HepG2 (cell line): Measurements from ENCODE around the gene C1QL2. TPM values are rescaled to one million over a fixed set of nuclear protein-coding genes. Genes with fewer than 3 reads are reported as not detected.

Source experiments
- ATAC-seq: fragments of 200-7000 bp; cut with Tn5 transposase; 3 replicates; pipeline ENCODE4 v1.9.1; 2020; ENCODE audit warnings: mild to moderate bottlenecking, moderate library complexity
- BruUV-seq: library from RNA; stranded (reverse); fragments of 400-500 nt; replicated peaks from 2 replicates; lab custom pipeline; 2021; lab: Mats Ljungman, UMichigan
- CTCF ChIA-PET: fragments of 300-600 bp; formaldehyde crosslinking; extraction: SDS; loops from one replicate; lab custom pipeline; 2021; ENCODE audit warnings: low total read pairs, inconsistent platforms, low intra/inter-chr PET ratio; lab: Yijun Ruan, JAX
- POLR2A ChIA-PET: fragments of 350-600 bp; sonication (Branson Sonifier 250); formaldehyde crosslinking; loops from one replicate; lab custom pipeline; 2020; ENCODE audit warnings: antibody characterized with exemption, inconsistent platforms; lab: Yijun Ruan, JAX
- DNase-seq: peaks from one replicate; pipeline ENCODE4 v3.0.0-alpha.2; 2015; ENCODE audit warnings: low spot score
- FAIRE-seq: peaks from 3 replicates; lab custom pipeline; 2011; peaks lifted over from hg19 to GRCh38; lab: Jason Lieb, UNC
- H2AFZ ChIP-seq: one replicate; pipeline ENCODE4 v1.6.1; 2011; ENCODE audit warnings: low read length, inconsistent platforms
- H3K27ac ChIP-seq: fragments of 300-600 bp; 3 replicates; pipeline ENCODE4 v1.8.0; 2011; ENCODE audit warnings: mixed run types, mild to moderate bottlenecking, mixed read lengths, low read length, inconsistent platforms; ENCODE audit not compliant: insufficient read depth; ENCODE audit errors: extremely low read length
- H3K27me3 ChIP-seq, 2 experiments: fragments of 200-600 bp in 1 of 2; 2 replicates in 1 of 2; 3 replicates in 1 of 2; pipeline versions ENCODE4 v1.6.0 to v1.8.0; 2011; ENCODE audit warnings: low read length in 2 of 2, mild to moderate bottlenecking in 2 of 2, moderate library complexity in 2 of 2, inconsistent platforms in 1 of 2; ENCODE audit not compliant: insufficient read depth in 2 of 2, control insufficient read depth in 1 of 2
- H3K36me3 ChIP-seq, 2 experiments: fragments of 200-600 bp in 1 of 2; replicated peaks in 1 of 2; 2 replicates in 1 of 2; 3 replicates in 1 of 2; pipeline versions ENCODE4 v1.5.1 to v1.8.0; 2011; ENCODE audit warnings: low read length in 2 of 2, inconsistent platforms in 1 of 2; ENCODE audit not compliant: insufficient read depth in 2 of 2, control insufficient read depth in 1 of 2
- H3K4me1 ChIP-seq: 2 replicates; pipeline ENCODE4 v1.5.1; 2012; ENCODE audit warnings: low read length, inconsistent platforms; ENCODE audit not compliant: insufficient read depth
- H3K4me2 ChIP-seq: 2 replicates; pipeline ENCODE4 v1.6.0; 2011; ENCODE audit warnings: low read depth, low read length, inconsistent platforms
- H3K4me3 ChIP-seq, 3 experiments: fragments of 200-600 bp in 1 of 3; sonication (generic), shearing (Covaris generic) in 1 of 3; replicated peaks in 1 of 3; 2 replicates each; pipeline ENCODE4 v1.5.1; 2011 to 2016; ENCODE audit warnings: low read length in 3 of 3, inconsistent platforms in 2 of 3, low read depth in 2 of 3, mild to moderate bottlenecking in 2 of 3, control low read depth in 1 of 3, mixed read lengths in 1 of 3; ENCODE audit not compliant: insufficient read depth in 1 of 3
- H3K79me2 ChIP-seq: one replicate; pipeline ENCODE4 v1.6.1; 2011; ENCODE audit warnings: low read length, inconsistent platforms; ENCODE audit not compliant: insufficient read depth
- H3K9ac ChIP-seq: 2 replicates; pipeline ENCODE4 v1.6.0; 2011; ENCODE audit warnings: mild to moderate bottlenecking, low read depth, low read length, inconsistent platforms; ENCODE audit not compliant: insufficient read depth
- H3K9me3 ChIP-seq: 2 replicates; pipeline ENCODE4 v1.5.1; 2012; ENCODE audit warnings: mild to moderate bottlenecking, low read length
- H4K20me1 ChIP-seq: 2 replicates; pipeline ENCODE4 v1.6.0; 2011; ENCODE audit warnings: inconsistent platforms, mild to moderate bottlenecking, low read length, moderate library complexity; ENCODE audit not compliant: insufficient read depth
- AHR ChIP-seq: IDR thresholded peaks from 2 replicates; pipeline ENCODE4 v1.6.1; 2018; ENCODE audit warnings: missing genetic modification reagents, missing compliant biosample characterization
- EHMT2 ChIP-seq: fragments of 200-600 bp; sonication (generic); IDR thresholded peaks from 2 replicates; pipeline ENCODE4 v1.7.0; 2017; ENCODE audit warnings: antibody characterized with exemption, low read depth, low read length, borderline replicate concordance
- FOXM1 ChIP-seq: sonication (generic); formaldehyde crosslinking; IDR thresholded peaks from 2 replicates; pipeline ENCODE4 v1.5.0; 2020; ENCODE audit warnings: missing genetic modification reagents
- MIXL1 ChIP-seq: IDR thresholded peaks from 2 replicates; pipeline ENCODE4 v1.6.1; 2016
- POLR2G ChIP-seq: fragments of 200-400 bp; formaldehyde crosslinking; IDR thresholded peaks from 2 replicates; pipeline ENCODE4 v1.6.1; 2018; ENCODE audit warnings: mild to moderate bottlenecking, low read depth, low read length, moderate library complexity
- PRDM15 ChIP-seq: sonication (generic); formaldehyde crosslinking; IDR thresholded peaks from 2 replicates; pipeline ENCODE4 v1.4.0; 2020; ENCODE audit warnings: missing genetic modification reagents
- PRPF4 ChIP-seq: fragments of 200-400 bp; formaldehyde crosslinking; IDR thresholded peaks from 2 replicates; pipeline ENCODE4 v1.6.1; 2016; ENCODE audit warnings: low read length, low read depth; ENCODE audit not compliant: poor library complexity, severe bottlenecking
- TBX2 ChIP-seq: sonication (generic); formaldehyde crosslinking; IDR thresholded peaks from 2 replicates; pipeline ENCODE4 v1.5.0; 2020; ENCODE audit warnings: missing genetic modification reagents, mild to moderate bottlenecking, borderline replicate concordance
- ZBTB42 ChIP-seq: sonication (generic); formaldehyde crosslinking; IDR thresholded peaks from 2 replicates; pipeline ENCODE4 v1.5.0; 2020; ENCODE audit warnings: mild to moderate bottlenecking, missing genetic modification reagents
- WGBS: methylation state at CpG from one replicate; pipeline ENCODE4 v1.1.6; 2017; ENCODE audit warnings: low lambda C conversion rate; 5-methylcytosine and 5-hydroxymethylcytosine counted together
- in situ Hi-C: cut with HindIII; loops from 2 replicates; pipeline ENCODE4 v1.10.0; 2017; ENCODE audit warnings: low pct_unique_long_range_greater_than_20kb; ENCODE audit not compliant: extremely low pct_ligation_motif_present
- intact Hi-C: fragments of 100-400 bp; cut with micrococcal nuclease; formaldehyde crosslinking; loops from one replicate; pipeline ENCODE4 v1.10.0; 2022; ENCODE audit not compliant: unreplicated experiment
- polyA plus RNA-seq, 8 experiments: library from polyadenylated mRNA; depleted of rRNA in 3 of 8; stranded (reverse) in 7 of 8; unstranded in 1 of 8; fragments of >200 nt; fragmentation: Illumina TruSeq in 4 of 8; extraction: Trizol in 4 of 8; gene quantifications; 2 replicates each; pipeline versions ENCODE4 v1.2.1 to v1.2.3, GENCODE V29; 2011 to 2016; ENCODE audit warnings: low read depth in 4 of 8, missing spikeins in 1 of 8, mixed read lengths in 1 of 8; ENCODE audit not compliant: insufficient read depth in 1 of 8
- total RNA-seq, 5 experiments: library from RNA; depleted of rRNA; stranded (reverse); fragments of >200 nt; fragmentation: Illumina TruSeq; extraction: Trizol; gene quantifications; 2 replicates each; pipeline ENCODE4 v1.2.3, GENCODE V29; 2016; ENCODE audit warnings: low read depth in 1 of 5
- TF ChIP-seq, protein P1 (sequence below): sonication (generic); formaldehyde crosslinking; IDR thresholded peaks from 2 replicates; pipeline ENCODE4 v1.5.0; 2020; ENCODE audit warnings: mild to moderate bottlenecking, missing genetic modification reagents, borderline replicate concordance
- TF ChIP-seq, protein P2 (sequence below): sonication (generic); formaldehyde crosslinking; IDR thresholded peaks from 2 replicates; pipeline ENCODE4; 2020; ENCODE audit warnings: missing genetic modification reagents, mild to moderate bottlenecking, borderline replicate concordance

C1QL2 gene
- total and polyA plus RNA-seq, 2 of the 13 experiments (the other 11 are each of a cell fraction or from before 2014, with no cell fraction given), result not detected

DNA sequence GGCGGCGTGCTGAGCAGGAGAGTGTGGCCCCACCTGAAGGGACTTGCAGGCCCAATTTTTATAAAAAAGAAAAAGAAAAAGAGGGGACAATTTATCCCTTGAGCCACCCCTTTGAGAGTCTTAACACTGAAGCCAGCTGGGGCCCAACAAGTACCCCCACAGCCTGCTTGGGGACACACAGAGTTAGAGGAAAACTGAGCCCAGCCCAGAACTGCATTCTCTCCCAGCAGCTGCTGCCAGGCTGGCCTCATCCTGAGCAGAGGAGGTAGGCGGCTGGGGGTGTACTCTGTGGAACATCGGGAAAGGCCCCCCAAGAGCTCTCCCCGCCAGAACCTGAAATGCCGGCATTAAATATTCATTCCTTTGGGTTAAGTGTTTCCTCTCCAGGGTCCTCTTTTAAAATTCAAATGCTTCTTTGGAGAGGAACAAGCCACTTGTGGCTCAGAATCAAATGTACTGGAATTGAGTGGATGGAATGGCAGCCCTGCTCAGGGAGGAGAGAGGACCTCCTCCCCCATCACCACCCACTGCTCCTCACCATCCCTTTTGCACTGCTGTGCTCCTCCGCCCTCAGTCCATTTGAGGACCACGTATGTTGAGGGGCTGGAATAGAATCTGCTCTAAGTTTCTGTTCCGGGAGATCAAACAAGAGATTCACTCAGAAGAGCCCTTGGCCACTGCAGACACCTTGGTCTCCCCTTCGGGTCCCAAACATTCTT, 45.6 kb downstream of the C1QL2 start:
- no peak overlapping the region for H3K4me2 ChIP-seq
- H3K79me2 ChIP-seq, result no peaks in the 10 kb centered on the region
- WGBS, result 10% methylated on average over 9 of the region's 10 CpGs
- H2AFZ ChIP-seq, result no peak overlapping the region
- H3K27me3 ChIP-seq, result peaks cover 3 to 20% of the 10 kb centered on the region in 2 experiments; a peak in 3 of 5 replicates
- in situ Hi-C loops (no loop called here), intact Hi-C loops (no loop called here)
- no peak overlapping the region for H3K9ac ChIP-seq
- H4K20me1 ChIP-seq, result no peaks in the 10 kb centered on the region; the same call in 1 of the 2 replicates
- ATAC-seq, result no peak
- FAIRE-seq, result no peak
- CTCF ChIA-PET, result no interaction called here
- no peak overlapping the region for H3K27ac ChIP-seq
- H3K9me3 ChIP-seq, result no peaks in the 10 kb centered on the region
- no peak for DNase-seq
- no peaks in the 10 kb centered on the region for H3K36me3 ChIP-seq
- no peaks in the 10 kb centered on the region for H3K4me1 ChIP-seq
- no peak overlapping the region for H3K4me3 ChIP-seq
- BruUV-seq, result no TSS peak
- POLR2A ChIA-PET, result no interaction called here
- TF ChIP-seq POLR2G (no peak), MIXL1 (CRISPR knock-in tag) (no peak), ZBTB42 (CRISPR knock-in tag) (no peak), TBX2 (no peak), PRPF4 (no peak), AHR (CRISPR knock-in tag) (no peak), EHMT2 (no peak), PRDM15 (CRISPR knock-in tag) (no peak), FOXM1 (CRISPR knock-in tag) (no peak)
- TF ChIP-seq, protein P1, sequence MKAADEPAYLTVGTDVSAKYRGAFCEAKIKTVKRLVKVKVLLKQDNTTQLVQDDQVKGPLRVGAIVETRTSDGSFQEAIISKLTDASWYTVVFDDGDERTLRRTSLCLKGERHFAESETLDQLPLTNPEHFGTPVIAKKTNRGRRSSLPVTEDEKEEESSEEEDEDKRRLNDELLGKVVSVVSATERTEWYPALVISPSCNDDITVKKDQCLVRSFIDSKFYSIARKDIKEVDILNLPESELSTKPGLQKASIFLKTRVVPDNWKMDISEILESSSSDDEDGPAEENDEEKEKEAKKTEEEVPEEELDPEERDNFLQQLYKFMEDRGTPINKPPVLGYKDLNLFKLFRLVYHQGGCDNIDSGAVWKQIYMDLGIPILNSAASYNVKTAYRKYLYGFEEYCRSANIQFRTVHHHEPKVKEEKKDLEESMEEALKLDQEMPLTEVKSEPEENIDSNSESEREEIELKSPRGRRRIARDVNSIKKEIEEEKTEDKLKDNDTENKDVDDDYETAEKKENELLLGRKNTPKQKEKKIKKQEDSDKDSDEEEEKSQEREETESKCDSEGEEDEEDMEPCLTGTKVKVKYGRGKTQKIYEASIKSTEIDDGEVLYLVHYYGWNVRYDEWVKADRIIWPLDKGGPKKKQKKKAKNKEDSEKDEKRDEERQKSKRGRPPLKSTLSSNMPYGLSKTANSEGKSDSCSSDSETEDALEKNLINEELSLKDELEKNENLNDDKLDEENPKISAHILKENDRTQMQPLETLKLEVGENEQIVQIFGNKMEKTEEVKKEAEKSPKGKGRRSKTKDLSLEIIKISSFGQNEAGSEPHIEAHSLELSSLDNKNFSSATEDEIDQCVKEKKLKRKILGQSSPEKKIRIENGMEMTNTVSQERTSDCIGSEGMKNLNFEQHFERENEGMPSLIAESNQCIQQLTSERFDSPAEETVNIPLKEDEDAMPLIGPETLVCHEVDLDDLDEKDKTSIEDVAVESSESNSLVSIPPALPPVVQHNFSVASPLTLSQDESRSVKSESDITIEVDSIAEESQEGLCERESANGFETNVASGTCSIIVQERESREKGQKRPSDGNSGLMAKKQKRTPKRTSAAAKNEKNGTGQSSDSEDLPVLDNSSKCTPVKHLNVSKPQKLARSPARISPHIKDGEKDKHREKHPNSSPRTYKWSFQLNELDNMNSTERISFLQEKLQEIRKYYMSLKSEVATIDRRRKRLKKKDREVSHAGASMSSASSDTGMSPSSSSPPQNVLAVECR (CRISPR knock-in tag), result no peak
- TF ChIP-seq, protein P2, sequence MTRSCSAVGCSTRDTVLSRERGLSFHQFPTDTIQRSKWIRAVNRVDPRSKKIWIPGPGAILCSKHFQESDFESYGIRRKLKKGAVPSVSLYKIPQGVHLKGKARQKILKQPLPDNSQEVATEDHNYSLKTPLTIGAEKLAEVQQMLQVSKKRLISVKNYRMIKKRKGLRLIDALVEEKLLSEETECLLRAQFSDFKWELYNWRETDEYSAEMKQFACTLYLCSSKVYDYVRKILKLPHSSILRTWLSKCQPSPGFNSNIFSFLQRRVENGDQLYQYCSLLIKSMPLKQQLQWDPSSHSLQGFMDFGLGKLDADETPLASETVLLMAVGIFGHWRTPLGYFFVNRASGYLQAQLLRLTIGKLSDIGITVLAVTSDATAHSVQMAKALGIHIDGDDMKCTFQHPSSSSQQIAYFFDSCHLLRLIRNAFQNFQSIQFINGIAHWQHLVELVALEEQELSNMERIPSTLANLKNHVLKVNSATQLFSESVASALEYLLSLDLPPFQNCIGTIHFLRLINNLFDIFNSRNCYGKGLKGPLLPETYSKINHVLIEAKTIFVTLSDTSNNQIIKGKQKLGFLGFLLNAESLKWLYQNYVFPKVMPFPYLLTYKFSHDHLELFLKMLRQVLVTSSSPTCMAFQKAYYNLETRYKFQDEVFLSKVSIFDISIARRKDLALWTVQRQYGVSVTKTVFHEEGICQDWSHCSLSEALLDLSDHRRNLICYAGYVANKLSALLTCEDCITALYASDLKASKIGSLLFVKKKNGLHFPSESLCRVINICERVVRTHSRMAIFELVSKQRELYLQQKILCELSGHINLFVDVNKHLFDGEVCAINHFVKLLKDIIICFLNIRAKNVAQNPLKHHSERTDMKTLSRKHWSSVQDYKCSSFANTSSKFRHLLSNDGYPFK, result no peak
